ENCODE data around the gene ELMOD2.

DNA sequence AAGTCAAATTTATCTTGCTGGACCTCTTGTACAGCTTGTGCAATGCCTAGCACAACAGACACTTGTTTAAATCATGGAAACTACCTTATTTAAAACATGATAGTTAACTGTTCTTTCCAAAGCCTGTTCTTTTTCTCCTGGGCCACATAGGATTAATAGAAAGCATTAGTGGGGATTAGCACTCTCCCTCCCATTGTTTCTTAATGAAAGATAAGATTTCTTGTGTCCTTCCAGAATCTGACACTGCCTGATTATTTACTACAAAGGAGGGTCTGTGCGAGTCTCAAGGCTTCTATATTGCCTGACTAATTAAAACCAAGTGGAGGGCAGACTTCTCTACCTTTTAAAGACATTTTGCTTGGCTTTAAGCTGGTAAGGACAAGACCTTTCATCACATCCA, 8.5 kb upstream of the ELMOD2 start:
- no peak for TF ChIP-seq CTCF (IDR thresholded peaks at IDR 0.05)
- TF ChIP-seq POLR2AphosphoS5 (IDR thresholded peaks at IDR 0.05), result no peak
- no peak for TF ChIP-seq POLR2A (IDR thresholded peaks at IDR 0.05)
